HFFc6 (cell line): ENCODE data around the gene DUS1L. TPM values are rescaled to one million over a fixed set of nuclear protein-coding genes. Genes with fewer than 3 reads are reported as not detected.

Experiments
- DNase-seq: peaks from one replicate; pipeline ENCODE4 v3.0.0-alpha.2; 2018
- H3K27ac Mint-ChIP-seq: 2 replicates; pipeline ENCODE4 v1.8.0; 2020; ENCODE audit warnings: mild to moderate bottlenecking, mixed read lengths
- H3K27me3 Mint-ChIP-seq: 2 replicates; pipeline ENCODE4 v1.8.0; 2021; ENCODE audit warnings: mild to moderate bottlenecking, moderate library complexity, mixed read lengths; ENCODE audit not compliant: insufficient read depth
- H3K36me3 Mint-ChIP-seq: 2 replicates; pipeline ENCODE4 v1.8.0; 2021; ENCODE audit warnings: low read depth, mixed read lengths
- H3K4me1 Mint-ChIP-seq: 2 replicates; pipeline ENCODE4 v1.8.0; 2020; ENCODE audit warnings: low read depth, mixed read lengths
- H3K4me3 Mint-ChIP-seq: 2 replicates; pipeline ENCODE4 v1.8.0; 2020; ENCODE audit warnings: mild to moderate bottlenecking, moderate library complexity, mixed read lengths
- H3K9me3 Mint-ChIP-seq: 2 replicates; pipeline ENCODE4 v1.8.0; 2020; ENCODE audit warnings: mild to moderate bottlenecking, mixed read lengths
- CTCF ChIP-seq: fragments of 200-600 bp; sonication (generic); IDR thresholded peaks from 2 replicates; pipeline ENCODE4 v1.5.0; 2021; ENCODE audit warnings: antibody characterized with exemption, mild to moderate bottlenecking
- total RNA-seq, 6 experiments: library from RNA; stranded (reverse); fragmentation: NEBNext Ultra II Directional; extraction: Animal tissue kit (Norgen Biotek cat#: 25700); gene quantifications; 2 replicates in 1 of 6; 3 replicates in 5 of 6; pipeline ENCODE4 v1.2.3, GENCODE V29; 2021

Gene DUS1L
- total RNA-seq, 6 experiments from 2014 or later = 65.8 to 86.8 (median 71.2) TPM

GRCh38 chr17:82092094-82092586 lies 26.5 kb upstream of the DUS1L start:
- H3K27ac Mint-ChIP-seq = no peak overlapping the region
- no peaks in the 10 kb centered on the region for H3K36me3 Mint-ChIP-seq
- no peaks in the 10 kb centered on the region for H3K9me3 Mint-ChIP-seq
- no peak overlapping the region for H3K4me3 Mint-ChIP-seq
- DNase-seq = no peak
- no peaks in the 10 kb centered on the region for H3K4me1 Mint-ChIP-seq
- TF ChIP-seq CTCF = no peak
- no peaks in the 10 kb centered on the region for H3K27me3 Mint-ChIP-seq

GRCh38 chr17:82091264-82092066 lies 25.9 kb upstream of the DUS1L start:
- Mint-ChIP-seq H3K4me3 (no peak overlapping the region), H3K27ac (no peak overlapping the region), H3K9me3 (no peaks in the 10 kb centered on the region), H3K4me1 (no peaks in the 10 kb centered on the region), H3K36me3 (no peaks in the 10 kb centered on the region), H3K27me3 (no peaks in the 10 kb centered on the region)
- no peak for DNase-seq
- no peak for TF ChIP-seq CTCF

GRCh38 chr17:82090549-82091263 lies 25.1 kb upstream of the DUS1L start:
- no peak for TF ChIP-seq CTCF
- H3K27ac Mint-ChIP-seq = no peak overlapping the region
- H3K4me1 Mint-ChIP-seq = no peaks in the 10 kb centered on the region
- DNase-seq = no peak
- no peak overlapping the region for H3K4me3 Mint-ChIP-seq
- no peaks in the 10 kb centered on the region for H3K27me3 Mint-ChIP-seq
- no peaks in the 10 kb centered on the region for H3K36me3 Mint-ChIP-seq
- H3K9me3 Mint-ChIP-seq = no peaks in the 10 kb centered on the region

GRCh38 chr17:82089723-82090548 lies 24.3 kb upstream of the DUS1L start:
- no peaks in the 10 kb centered on the region for H3K27me3 Mint-ChIP-seq
- H3K4me3 Mint-ChIP-seq = no peak overlapping the region
- H3K27ac Mint-ChIP-seq = no peak overlapping the region
- no peaks in the 10 kb centered on the region for H3K4me1 Mint-ChIP-seq
- H3K36me3 Mint-ChIP-seq = no peaks in the 10 kb centered on the region
- DNase-seq = no peak
- no peak for TF ChIP-seq CTCF
- no peaks in the 10 kb centered on the region for H3K9me3 Mint-ChIP-seq
